AG10803 (cell line): ENCODE measurements around the gene FAM83G.
"Not testable (repeated sequence)": the region's sequence is repeated elsewhere in the genome, so short reads cannot be mapped to it uniquely, and the experiment has no call there.

ENCODE experiments used
- DNase-seq: peaks from one replicate; pipeline ENCODE4 v3.0.0; 2010; ENCODE audit warnings: low read depth
- H3K4me3 ChIP-seq: 2 replicates; pipeline ENCODE4 v1.5.1; 2011; ENCODE audit warnings: mild to moderate bottlenecking, low read length, control low read depth
- CTCF ChIP-seq: conservative IDR thresholded peaks from 2 replicates; pipeline ENCODE4 v1.5.1; 2011; ENCODE audit warnings: mild to moderate bottlenecking, low read length, control low read depth, inconsistent platforms

The FAM83G gene

GRCh38 chr17:19031729-19032128, 27.2 kb upstream of the FAM83G start:
- H3K4me3 ChIP-seq, DNase-seq: not testable (repeated sequence)
- TF ChIP-seq CTCF, result peak; percentile 42

- DNase-seq, H3K4me3 ChIP-seq: not testable (repeated sequence)
Measured at GRCh38 chr17:19030771-19031449, 26.3 kb upstream of the FAM83G start.

- DNase-seq, H3K4me3 ChIP-seq: not testable (repeated sequence)
Measured at GRCh38 chr17:19029740-19030139, 25.2 kb upstream of the FAM83G start.

- not testable (repeated sequence) for DNase-seq, H3K4me3 ChIP-seq
Measured at GRCh38 chr17:19028671-19029070, 24.1 kb upstream of the FAM83G start.

GRCh38 chr17:19024101-19025078, 19.8 kb upstream of the FAM83G start:
- no peak for TF ChIP-seq CTCF

GRCh38 chr17:19023209-19023999, 18.8 kb upstream of the FAM83G start:
- H3K4me3 ChIP-seq, result no peak overlapping the region
- DNase-seq, result no peak
- no peak for TF ChIP-seq CTCF

More at GRCh38 chr17:19024101-19025078, 19.8 kb upstream of the FAM83G start:
- no peak overlapping the region for H3K4me3 ChIP-seq
- DNase-seq, result peak; percentile 28

- no peak overlapping the region for H3K4me3 ChIP-seq
- TF ChIP-seq CTCF, result no peak
- DNase-seq, result no peak
Measured at GRCh38 chr17:19022747-19023146, 18.2 kb upstream of the FAM83G start.

GRCh38 chr17:19022128-19022527, 17.6 kb upstream of the FAM83G start:
- DNase-seq, result no peak
- TF ChIP-seq CTCF, result no peak

More at GRCh38 chr17:19022128-19022527, 17.6 kb upstream of the FAM83G start:
- H3K4me3 ChIP-seq, result no peak overlapping the region
